Measurements from ENCODE around the gene GALNT17.

GALNT17 gene

GRCh38 chr7:71220210-71220695 is 88.3 kb downstream of the GALNT17 start:
- Histone ChIP-seq H3K36me3 (ENCODE audit: control insufficient read depth in 2 of 2, insufficient read depth in 1 of 2, low read length in 2 of 2) (no peaks in the 10 kb centered on the region), H3K27ac (ENCODE audit: extremely low read depth, low read depth, low read length) (no peak overlapping the region), H3K4me1 (ENCODE audit: control insufficient read depth, insufficient read depth, low read length) (no peaks in the 10 kb centered on the region), H3K4me3 (ENCODE audit: low read depth, low read length) (no peak overlapping the region), H3K9me3 (ENCODE audit: control insufficient read depth, insufficient read depth, low read depth, low read length) (no peaks in the 10 kb centered on the region)
- TF ChIP-seq ZNF76 (tag by site-specific recombination; IDR thresholded peaks at IDR 0.05; ENCODE audit: borderline replicate concordance, low read depth) = no peak
- TF ChIP-seq ZNF311 (tag by site-specific recombination; IDR thresholded peaks at IDR 0.05; ENCODE audit: borderline replicate concordance) = no peak
- no peak for TF ChIP-seq TSHZ1 (tag by site-specific recombination; IDR thresholded peaks at IDR 0.05; ENCODE audit: borderline replicate concordance)
- no peak for TF ChIP-seq AEBP2 (tag by site-specific recombination; IDR thresholded peaks at IDR 0.05; ENCODE audit: borderline replicate concordance)
- TF ChIP-seq ZNF37A (tag by site-specific recombination; IDR thresholded peaks at IDR 0.05) = no peak
- TF ChIP-seq ZNF18 (tag by site-specific recombination; IDR thresholded peaks at IDR 0.05) = no peak
- TF ChIP-seq ZNF10 (tag by site-specific recombination; IDR thresholded peaks at IDR 0.05) = no peak
- TF ChIP-seq OVOL3 (tag by site-specific recombination; IDR thresholded peaks at IDR 0.05) = no peak
- TF ChIP-seq SP2 (tag by site-specific recombination; IDR thresholded peaks at IDR 0.05) = no peak
- no peak for TF ChIP-seq ZNF664 (tag by site-specific recombination; IDR thresholded peaks at IDR 0.05)
- TF ChIP-seq ZNF19 (tag by site-specific recombination; IDR thresholded peaks at IDR 0.05; ENCODE audit: low read depth) = no peak
- no peak for TF ChIP-seq ZNF561 (tag by site-specific recombination; IDR thresholded peaks at IDR 0.05; ENCODE audit: borderline replicate concordance)
- TF ChIP-seq HOXC10 (CRISPR knock-in tag; IDR thresholded peaks at IDR 0.05) = no peak
- TF ChIP-seq ZNF488 (tag by site-specific recombination; IDR thresholded peaks at IDR 0.05) = no peak
- TF ChIP-seq ZNF785 (tag by site-specific recombination; IDR thresholded peaks at IDR 0.05) = no peak
- TF ChIP-seq ZNF391 (tag by site-specific recombination; IDR thresholded peaks at IDR 0.05; ENCODE audit: borderline replicate concordance, low read depth) = no peak
- no peak for TF ChIP-seq GLI4 (tag by site-specific recombination; IDR thresholded peaks at IDR 0.05)
- TF ChIP-seq SETDB1 (IDR thresholded peaks at IDR 0.05; ENCODE audit: insufficient read length, low read length) = no peak
- TF ChIP-seq ZNF837 (tag by site-specific recombination; IDR thresholded peaks at IDR 0.05) = no peak
- CTCF ChIA-PET = no interaction called here
- POLR2A ChIA-PET = no interaction called here

- no peak overlapping the region for H3K27ac ChIP-seq (ENCODE audit: extremely low read depth, low read depth, low read length)
- TF ChIP-seq ZNF747 (tag by site-specific recombination; IDR thresholded peaks at IDR 0.05) (no peak), ZBTB20 (tag by site-specific recombination; IDR thresholded peaks at IDR 0.05) (no peak), ZNF37A (tag by site-specific recombination; IDR thresholded peaks at IDR 0.05) (no peak), ZNF214 (tag by site-specific recombination; IDR thresholded peaks at IDR 0.05; ENCODE audit: borderline replicate concordance) (no peak), ZNF623 (tag by site-specific recombination; IDR thresholded peaks at IDR 0.05) (no peak), KLF10 (tag by site-specific recombination; IDR thresholded peaks at IDR 0.05) (no peak), ZNF560 (tag by site-specific recombination; IDR thresholded peaks at IDR 0.05; ENCODE audit: borderline replicate concordance) (no peak), ZNF704 (tag by site-specific recombination; IDR thresholded peaks at IDR 0.05) (no peak), MZF1 (tag by site-specific recombination; IDR thresholded peaks at IDR 0.05; ENCODE audit: borderline replicate concordance) (no peak), SCRT2 (tag by site-specific recombination; IDR thresholded peaks at IDR 0.05) (no peak)
- no peak overlapping the region for H3K4me3 ChIP-seq (ENCODE audit: low read depth, low read length)
- H3K9me3 ChIP-seq (ENCODE audit: control insufficient read depth, insufficient read depth, low read depth, low read length) = no peaks in the 10 kb centered on the region
- ChIA-PET CTCF (no interaction called here), POLR2A (no interaction called here)
- H3K36me3 ChIP-seq (ENCODE audit: control insufficient read depth in 2 of 2, insufficient read depth in 1 of 2, low read length in 2 of 2) = no peaks in the 10 kb centered on the region
- no peaks in the 10 kb centered on the region for H3K4me1 ChIP-seq (ENCODE audit: control insufficient read depth, insufficient read depth, low read length)
These were observed 89.1 kb downstream of the GALNT17 start for GRCh38 chr7:71221049-71221448.

All from HEK293 (cell line).